ENCODE measurements around the gene HIVEP1.

- TF ChIP-seq CTCF (IDR thresholded peaks at IDR 0.05) (no peak), ZFX (IDR thresholded peaks at IDR 0.05; ENCODE audit: borderline replicate concordance) (no peak)
These were observed 39.8 kb downstream of the HIVEP1 start for GRCh38 chr6:12051861-12052368.
